Mononuclear cell (primary cell): ENCODE results near the gene SLC38A10. TPM values are rescaled to one million over a fixed set of nuclear protein-coding genes. Genes with fewer than 3 reads are reported as not detected.
A peak's percentile ranks its signal among the peaks of the same experiment; 100 is the strongest.

ENCODE experiments used
- H3K27me3 ChIP-seq: 2 replicates; pipeline ENCODE4 v1.6.0; 2011; ENCODE audit warnings: low read length, control low read depth; ENCODE audit not compliant: insufficient read depth
- H3K4me1 ChIP-seq: 2 replicates; pipeline ENCODE4 v1.5.1; 2011; ENCODE audit warnings: mild to moderate bottlenecking, low read length, control low read depth; ENCODE audit not compliant: insufficient read depth
- H3K4me3 ChIP-seq: 2 replicates; pipeline ENCODE4 v1.5.1; 2011; ENCODE audit warnings: mild to moderate bottlenecking, low read length, moderate library complexity
- H3K9me3 ChIP-seq: 2 replicates; pipeline ENCODE4 v1.5.1; 2011; ENCODE audit warnings: low read depth, mild to moderate bottlenecking, control low read depth, low read length
- total RNA-seq: library from RNA; depleted of rRNA; stranded (reverse); fragments of >200 nt; gene quantifications from one replicate; pipeline ENCODE4 v1.2.3, GENCODE V29; 2012

The SLC38A10 gene
- total RNA-seq, 1 donor, result 30.9 TPM

DNA sequence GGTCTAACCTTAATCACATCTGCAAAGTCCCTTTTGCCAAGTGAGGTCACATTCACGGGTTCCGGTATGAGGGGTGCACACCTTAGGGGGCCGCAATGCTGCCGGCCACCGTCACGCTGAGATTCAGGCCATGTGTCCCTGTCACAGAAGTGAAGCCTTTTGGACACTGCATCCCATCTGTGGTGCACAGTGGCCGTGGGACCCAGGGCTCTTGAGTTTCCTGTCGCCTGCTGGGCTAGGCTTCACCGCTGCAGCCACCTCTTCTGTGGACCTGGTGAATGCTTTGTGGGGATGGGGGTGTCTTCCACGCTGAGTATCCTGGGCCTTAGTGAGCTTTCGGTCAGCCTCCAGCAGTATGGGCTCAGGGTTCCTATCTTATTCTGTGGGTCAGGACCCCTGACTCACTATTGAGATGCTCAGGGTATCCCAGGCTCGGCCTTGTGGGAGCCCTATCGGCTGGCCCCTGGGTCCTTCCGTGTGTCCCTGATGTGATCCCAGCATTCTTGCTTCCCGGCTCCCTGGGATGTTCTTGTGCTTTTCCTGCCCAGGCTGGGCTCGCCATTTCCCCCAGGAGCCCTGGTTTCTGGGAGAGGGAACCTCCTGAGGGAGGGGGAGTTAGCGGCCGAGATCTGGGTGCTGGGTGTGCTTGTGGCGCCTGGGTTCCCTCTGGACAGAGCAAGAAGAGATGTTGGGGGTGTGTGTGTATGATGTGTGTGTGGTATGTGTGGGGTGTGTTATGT lies 4.9 kb upstream of the SLC38A10 start:
- no peak overlapping the region for H3K4me3 ChIP-seq
- no peaks in the 10 kb centered on the region for H3K27me3 ChIP-seq
- H3K4me1 ChIP-seq, result peaks cover 11% of the 10 kb centered on the region
- no peaks in the 10 kb centered on the region for H3K9me3 ChIP-seq

DNA sequence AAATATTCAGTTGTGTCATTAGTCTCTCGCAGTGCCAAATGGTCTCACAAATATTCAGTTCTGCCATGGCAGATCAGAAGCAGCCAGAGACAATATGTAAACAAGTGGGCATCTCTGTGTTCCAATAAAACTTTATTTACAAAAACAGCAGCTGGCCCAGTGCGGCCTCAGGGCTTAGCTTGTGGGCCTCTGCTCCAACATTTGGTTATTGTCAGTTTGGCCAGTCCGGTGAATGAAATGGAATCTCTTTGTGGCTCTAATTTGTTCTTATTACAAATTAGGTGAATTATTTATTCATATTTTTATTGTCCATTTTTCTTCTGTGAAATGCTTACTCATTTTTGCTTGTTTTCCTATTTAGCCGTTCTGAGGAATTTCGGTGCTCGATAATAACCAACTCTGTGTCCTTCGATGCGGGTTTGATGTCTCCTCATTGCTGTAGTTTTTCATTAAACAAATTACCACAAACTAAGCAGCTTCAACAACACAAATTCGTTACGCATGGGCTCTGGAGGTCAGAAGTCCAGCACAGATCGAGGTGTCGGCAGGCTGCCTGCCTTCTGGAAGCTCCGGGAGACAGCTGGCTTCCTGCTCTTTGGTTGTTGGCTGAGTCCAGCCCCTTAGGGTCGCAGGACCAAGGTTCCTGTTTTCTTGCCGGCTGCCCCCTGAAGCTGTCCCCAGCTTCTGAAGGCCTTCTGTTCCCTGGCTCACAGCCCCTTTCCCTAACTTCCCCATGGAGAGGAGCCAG lies 4.1 kb upstream of the SLC38A10 start:
- no peaks in the 10 kb centered on the region for H3K27me3 ChIP-seq
- no peak overlapping the region for H3K4me3 ChIP-seq
- H3K9me3 ChIP-seq, result no peaks in the 10 kb centered on the region
- peaks cover 14% of the 10 kb centered on the region for H3K4me1 ChIP-seq

- Histone ChIP-seq H3K4me1 (peaks cover 21% of the 10 kb centered on the region), H3K4me3 (no peak overlapping the region), H3K9me3 (no peaks in the 10 kb centered on the region)
Measured at GRCh38 chr17:81298325-81298990, 3.4 kb upstream of the SLC38A10 start.

GRCh38 chr17:81295676-81296381 lies 722 bp upstream of the SLC38A10 start:
- H3K9me3 ChIP-seq, result no peaks in the 10 kb centered on the region
- peak overlapping the region; percentile 80 for H3K4me3 ChIP-seq
- peaks cover 46% of the 10 kb centered on the region for H3K4me1 ChIP-seq
- H3K27me3 ChIP-seq, result no peaks in the 10 kb centered on the region

More at GRCh38 chr17:81298325-81298990, 3.4 kb upstream of the SLC38A10 start:
- no peaks in the 10 kb centered on the region for H3K27me3 ChIP-seq

- Histone ChIP-seq H3K9me3 (no peaks in the 10 kb centered on the region), H3K27me3 (no peaks in the 10 kb centered on the region), H3K4me1 (peaks cover 56% of the 10 kb centered on the region), H3K4me3 (peak overlapping the region; percentile 80)
Measured at GRCh38 chr17:81294512-81295030, 536 bp downstream of the SLC38A10 start.

- Histone ChIP-seq H3K4me1 (peaks cover 78% of the 10 kb centered on the region), H3K9me3 (no peaks in the 10 kb centered on the region), H3K4me3 (no peak overlapping the region), H3K27me3 (no peaks in the 10 kb centered on the region)
Measured at GRCh38 chr17:81292450-81292849, 2.7 kb downstream of the SLC38A10 start.

DNA sequence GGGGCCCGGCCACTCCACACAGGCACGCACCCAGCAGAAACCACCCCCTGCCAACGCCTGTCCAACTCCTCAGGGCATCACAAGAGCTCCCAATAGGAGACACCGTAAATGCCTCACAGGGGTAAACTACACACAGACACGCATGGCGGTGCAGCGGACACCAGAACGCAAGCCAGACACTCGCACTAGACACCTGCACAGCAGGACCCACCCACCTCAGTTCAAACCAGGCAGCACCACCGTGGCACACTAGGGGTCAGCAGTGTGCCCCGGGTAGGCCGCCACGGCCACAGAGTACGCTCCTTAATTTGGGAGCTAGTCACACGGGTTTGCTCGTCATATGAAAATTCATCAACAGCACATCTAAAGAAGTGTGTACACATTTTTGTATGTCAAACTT lies 3.4 kb downstream of the SLC38A10 start:
- no peaks in the 10 kb centered on the region for H3K9me3 ChIP-seq
- H3K4me3 ChIP-seq, result no peak overlapping the region
- peaks cover 85% of the 10 kb centered on the region for H3K4me1 ChIP-seq
- no peaks in the 10 kb centered on the region for H3K27me3 ChIP-seq

DNA sequence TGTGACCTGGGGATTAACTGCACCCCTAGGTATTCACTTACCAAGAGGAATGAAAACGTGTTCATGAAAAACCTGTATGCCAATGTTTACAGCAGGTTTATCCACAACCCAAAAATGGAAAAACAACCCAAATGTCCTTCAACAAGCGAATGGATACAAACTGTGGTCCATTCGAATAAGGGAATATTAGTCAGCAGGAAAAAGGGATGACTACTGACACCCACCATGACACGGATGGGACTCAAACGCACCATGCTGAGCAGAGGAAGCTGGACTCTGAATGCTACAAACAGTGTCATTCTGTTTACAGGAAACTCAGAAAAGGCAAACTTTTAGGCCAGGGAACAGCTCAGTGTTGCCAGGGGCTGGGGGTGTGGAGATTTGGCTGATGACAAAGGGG lies 4.9 kb downstream of the SLC38A10 start:
- H3K9me3 ChIP-seq, result no peaks in the 10 kb centered on the region
- H3K4me3 ChIP-seq, result no peak overlapping the region
- H3K27me3 ChIP-seq, result no peaks in the 10 kb centered on the region
- peaks cover 88% of the 10 kb centered on the region for H3K4me1 ChIP-seq

DNA sequence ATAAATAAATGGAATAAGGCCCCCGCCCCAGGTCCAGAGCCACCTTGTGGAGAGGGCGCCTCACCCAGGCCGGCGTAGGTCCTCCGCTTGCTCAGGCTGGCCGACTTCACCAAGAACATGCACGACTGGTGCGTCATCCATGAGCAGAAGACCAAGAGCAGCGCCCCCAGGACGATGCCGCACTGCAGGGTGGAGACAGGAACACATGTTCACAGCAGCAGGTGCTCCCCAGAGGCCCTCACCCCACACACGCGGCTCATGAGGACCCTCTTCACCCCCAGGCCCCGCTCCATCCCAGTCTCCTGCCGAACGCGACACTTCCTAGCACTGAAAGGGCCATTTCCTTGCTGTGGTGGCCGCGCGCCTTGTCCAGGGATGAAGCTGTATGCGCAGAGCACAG lies 5.5 kb downstream of the SLC38A10 start:
- peaks cover 94% of the 10 kb centered on the region for H3K4me1 ChIP-seq
- H3K9me3 ChIP-seq, result no peaks in the 10 kb centered on the region
- no peak overlapping the region for H3K4me3 ChIP-seq
- no peaks in the 10 kb centered on the region for H3K27me3 ChIP-seq

DNA sequence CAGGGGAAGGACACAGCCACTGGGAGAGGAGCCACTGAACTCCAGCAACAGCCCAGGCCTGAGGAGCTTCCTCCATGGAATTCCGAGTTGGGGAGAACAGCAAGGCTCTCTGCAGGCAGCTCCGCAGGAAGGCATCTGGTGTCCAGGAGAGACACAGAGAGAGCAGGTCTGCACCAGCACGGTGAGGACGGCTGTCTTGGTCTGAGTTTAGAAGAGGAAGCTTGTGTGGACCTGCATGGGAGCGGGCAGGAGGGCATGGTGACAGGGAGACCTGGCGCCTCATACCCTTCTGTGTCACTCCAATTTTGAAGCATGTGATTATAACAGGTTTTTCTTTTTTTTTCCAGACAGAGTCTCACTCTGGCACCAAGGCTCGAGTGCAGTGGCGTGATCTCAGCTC lies 6.4 kb downstream of the SLC38A10 start:
- Histone ChIP-seq H3K27me3 (no peaks in the 10 kb centered on the region), H3K9me3 (no peaks in the 10 kb centered on the region), H3K4me3 (no peak overlapping the region), H3K4me1 (peaks cover 91% of the 10 kb centered on the region)

GRCh38 chr17:81287741-81288430 lies 7.2 kb downstream of the SLC38A10 start:
- H3K4me1 ChIP-seq, result peaks cover 83% of the 10 kb centered on the region
- H3K27me3 ChIP-seq, result no peaks in the 10 kb centered on the region
- H3K4me3 ChIP-seq, result no peak overlapping the region
- H3K9me3 ChIP-seq, result no peaks in the 10 kb centered on the region

GRCh38 chr17:81287152-81287551 lies 8.0 kb downstream of the SLC38A10 start:
- H3K4me1 ChIP-seq, result peaks cover 75% of the 10 kb centered on the region
- no peaks in the 10 kb centered on the region for H3K27me3 ChIP-seq
- no peaks in the 10 kb centered on the region for H3K9me3 ChIP-seq
- no peak overlapping the region for H3K4me3 ChIP-seq

GRCh38 chr17:81286491-81287145 lies 8.5 kb downstream of the SLC38A10 start:
- Histone ChIP-seq H3K9me3 (no peaks in the 10 kb centered on the region), H3K4me3 (no peak overlapping the region), H3K27me3 (no peaks in the 10 kb centered on the region), H3K4me1 (peaks cover 71% of the 10 kb centered on the region)

GRCh38 chr17:81285894-81286293 lies 9.2 kb downstream of the SLC38A10 start:
- Histone ChIP-seq H3K4me1 (peaks cover 64% of the 10 kb centered on the region), H3K9me3 (no peaks in the 10 kb centered on the region), H3K27me3 (no peaks in the 10 kb centered on the region), H3K4me3 (peak overlapping the region; percentile 38)
